Tibial nerve (tissue), 4 donors: ENCODE data around the gene PIK3CB. TPM values are rescaled to one million over a fixed set of nuclear protein-coding genes. Genes with fewer than 3 reads are reported as not detected.

ENCODE experiments used
- DNase-seq, 2 donors: peaks; one replicate each; pipeline ENCODE4 v3.0.0-alpha.2; 2019; ENCODE audit warnings: low spot score in 2 of 2
- H3K27ac ChIP-seq, 4 donors: fragments of 200-600 bp; sonication (generic) in 3 of 4; one replicate each; pipeline ENCODE4 v1.5.1; 2017 to 2019; ENCODE audit warnings: mild to moderate bottlenecking in 1 of 4
- H3K27me3 ChIP-seq, 2 donors: fragments of 200-600 bp; sonication (generic) in 1 of 2; one replicate each; pipeline versions ENCODE4 v1.5.1 to v1.6.0; 2017 to 2019
- H3K36me3 ChIP-seq, 3 donors: fragments of 200-600 bp; sonication (generic); one replicate each; pipeline ENCODE4 v1.5.1; 2018 to 2019
- H3K4me1 ChIP-seq, 4 donors: fragments of 200-600 bp; sonication (generic) in 3 of 4; one replicate each; pipeline ENCODE4 v1.5.1; 2017 to 2019
- H3K4me3 ChIP-seq, 4 donors: fragments of 200-600 bp; sonication (generic) in 3 of 4; one replicate each; pipeline ENCODE4 v1.5.1; 2017 to 2019; ENCODE audit warnings: mild to moderate bottlenecking in 1 of 4, moderate library complexity in 1 of 4
- H3K9me3 ChIP-seq, 4 donors: fragments of 200-600 bp; sonication (generic) in 3 of 4; one replicate each; pipeline ENCODE4 v1.5.1; 2017 to 2019
- CTCF ChIP-seq, 5 experiments: fragments of 200-600 bp in 3 of 5; fragments of 450-650 bp in 2 of 5; sonication (generic) in 3 of 5; IDR thresholded peaks; one replicate each; pipeline ENCODE4 v1.5.1; 2016 to 2019; ENCODE audit warnings: antibody characterized with exemption in 5 of 5, mild to moderate bottlenecking in 3 of 5, moderate library complexity in 2 of 5
- EP300 ChIP-seq, 2 donors: sonication (generic); formaldehyde crosslinking; IDR thresholded peaks; one replicate each; pipeline ENCODE4 v1.6.1; 2017; ENCODE audit warnings: antibody characterized with exemption in 2 of 2, mild to moderate bottlenecking in 1 of 2
- POLR2A ChIP-seq, 2 donors: fragments of 450-650 bp; IDR thresholded peaks; one replicate each; pipeline ENCODE4 v1.6.1; 2017; ENCODE audit warnings: antibody characterized with exemption in 2 of 2, mild to moderate bottlenecking in 2 of 2, moderate library complexity in 2 of 2
- WGBS, 2 donors: methylation state at CpG; one replicate each; pipeline ENCODE4 v1.1.5; 2018; 5-methylcytosine and 5-hydroxymethylcytosine counted together
- total RNA-seq, 4 donors: library from RNA; depleted of rRNA; stranded (reverse); fragments of >200 nt; gene quantifications; one replicate each; pipeline ENCODE4 v1.1.0, GENCODE V29; 2016

Gene PIK3CB
- total RNA-seq, 4 donors from 2014 or later: 11.2 to 32.1 (median 27.2) TPM

GRCh38 chr3:138863776-138864113, 29.0 kb upstream of the PIK3CB start:
- 93 to 94% methylated on average over 4 of the region's 4 CpGs for WGBS, 2 donors
- H3K27me3 ChIP-seq: no peaks in the 10 kb centered on the region
- no peak for DNase-seq
- peak overlapping the region in 1 of 4 donors; percentile 56 for H3K27ac ChIP-seq
- peaks cover 0 to 20% (median 13%) of the 10 kb centered on the region in 4 donors for H3K4me1 ChIP-seq
- H3K4me3 ChIP-seq: no peak overlapping the region
- H3K36me3 ChIP-seq: no peaks in the 10 kb centered on the region
- TF ChIP-seq CTCF (IDR thresholded peaks at IDR 0.05) (no peak), EP300 (IDR thresholded peaks at IDR 0.05) (no peak), POLR2A (IDR thresholded peaks at IDR 0.05) (no peak)
- H3K9me3 ChIP-seq: no peaks in the 10 kb centered on the region

GRCh38 chr3:138862924-138863775, 28.4 kb upstream of the PIK3CB start:
- Histone ChIP-seq H3K36me3 (no peaks in the 10 kb centered on the region), H3K9me3 (no peaks in the 10 kb centered on the region)
- WGBS, 2 donors: 36 to 37% methylated on average over 11 of the region's 11 CpGs

GRCh38 chr3:138862531-138862923, 27.8 kb upstream of the PIK3CB start:
- peak overlapping the region in 3 of 4 donors; percentile 12 to 71 (median 56) for H3K27ac ChIP-seq
- no peak for DNase-seq
- no peaks in the 10 kb centered on the region for H3K9me3 ChIP-seq
- H3K4me3 ChIP-seq: no peak overlapping the region
- TF ChIP-seq POLR2A (IDR thresholded peaks at IDR 0.05): no peak
- TF ChIP-seq EP300 (IDR thresholded peaks at IDR 0.05): no peak
- no peak for TF ChIP-seq CTCF (IDR thresholded peaks at IDR 0.05)
- H3K4me1 ChIP-seq: peaks cover 0 to 20% (median 13%) of the 10 kb centered on the region in 4 donors
- no peaks in the 10 kb centered on the region for H3K27me3 ChIP-seq
- H3K36me3 ChIP-seq: no peaks in the 10 kb centered on the region
- WGBS, 2 donors: 49 to 59% methylated on average over 4 of the region's 4 CpGs

More at GRCh38 chr3:138862924-138863775, 28.4 kb upstream of the PIK3CB start:
- no peak for DNase-seq
- Histone ChIP-seq H3K27ac (peak overlapping the region in 3 of 4 donors; percentile 12 to 71 (median 56)), H3K27me3 (no peaks in the 10 kb centered on the region), H3K4me3 (no peak overlapping the region), H3K4me1 (peaks cover 0 to 20% (median 13%) of the 10 kb centered on the region in 4 donors)
- TF ChIP-seq EP300 (IDR thresholded peaks at IDR 0.05) (no peak), POLR2A (IDR thresholded peaks at IDR 0.05) (no peak), CTCF (IDR thresholded peaks at IDR 0.05) (no peak)

- Histone ChIP-seq H3K27me3 (no peaks in the 10 kb centered on the region), H3K36me3 (no peaks in the 10 kb centered on the region), H3K4me3 (no peak overlapping the region), H3K4me1 (peaks cover 0 to 20% (median 13%) of the 10 kb centered on the region in 4 donors), H3K27ac (peak overlapping the region in 3 of 4 donors; percentile 7 to 71 (median 56)), H3K9me3 (no peaks in the 10 kb centered on the region)
- 41 to 52% methylated on average over 5 of the region's 5 CpGs for WGBS, 2 donors
- no peak for DNase-seq
- no peak for TF ChIP-seq POLR2A (IDR thresholded peaks at IDR 0.05)
Observed at GRCh38 chr3:138861798-138862197, 27.1 kb upstream of the PIK3CB start.

- Histone ChIP-seq H3K4me3 (no peak overlapping the region), H3K27ac (no peak overlapping the region), H3K36me3 (no peaks in the 10 kb centered on the region), H3K4me1 (peaks cover 0 to 1% (median 0%) of the 10 kb centered on the region in 4 donors), H3K9me3 (no peaks in the 10 kb centered on the region), H3K27me3 (no peaks in the 10 kb centered on the region)
- no peak for DNase-seq
- 83 to 85% methylated on average over 3 of the region's 3 CpGs for WGBS, 2 donors
- TF ChIP-seq POLR2A (IDR thresholded peaks at IDR 0.05) (no peak), CTCF (IDR thresholded peaks at IDR 0.05) (no peak), EP300 (IDR thresholded peaks at IDR 0.05) (no peak)
Observed at GRCh38 chr3:138856799-138857198, 22.1 kb upstream of the PIK3CB start.
